Fibroblast of skin of right quadriceps (primary cell): ENCODE measurements around the gene PCSK2.

Experiments
- DNase-seq: peaks from one replicate; pipeline ENCODE4 v3.0.0-alpha.2; 2013

The PCSK2 gene

GRCh38 chr20:17406051-17406590 lies 179.3 kb downstream of the PCSK2 start:
- DNase-seq: no peak

- no peak for DNase-seq
Measured at GRCh38 chr20:17407550-17407949, 180.7 kb downstream of the PCSK2 start.

- no peak for DNase-seq
Measured at GRCh38 chr20:17417225-17417624, 190.4 kb downstream of the PCSK2 start.

- no peak for DNase-seq
Measured at GRCh38 chr20:17418737-17419136, 191.9 kb downstream of the PCSK2 start.

- no peak for DNase-seq
Measured at GRCh38 chr20:17419479-17420041, 192.7 kb downstream of the PCSK2 start.

- no peak for DNase-seq
Measured at GRCh38 chr20:17421493-17421892, 194.7 kb downstream of the PCSK2 start.

- no peak for DNase-seq
Measured at GRCh38 chr20:17423782-17424181, 196.9 kb downstream of the PCSK2 start.

GRCh38 chr20:17427638-17428037 lies 200.8 kb downstream of the PCSK2 start:
- no peak for DNase-seq

- no peak for DNase-seq
Measured at GRCh38 chr20:17430125-17430950, 203.5 kb downstream of the PCSK2 start.

GRCh38 chr20:17431621-17432364 lies 205.0 kb downstream of the PCSK2 start:
- DNase-seq: peak; percentile 66

- no peak for DNase-seq
Measured at GRCh38 chr20:17436664-17437063, 209.8 kb downstream of the PCSK2 start.

GRCh38 chr20:17437251-17437650 lies 210.4 kb downstream of the PCSK2 start:
- no peak for DNase-seq

GRCh38 chr20:17438436-17439039 lies 211.7 kb downstream of the PCSK2 start:
- DNase-seq: peak; percentile 8

GRCh38 chr20:17439616-17440296 lies 212.9 kb downstream of the PCSK2 start:
- no peak for DNase-seq

- no peak for DNase-seq
Measured at GRCh38 chr20:17441745-17442144, 214.9 kb downstream of the PCSK2 start.

GRCh38 chr20:17442588-17442987 lies 215.7 kb downstream of the PCSK2 start:
- DNase-seq: no peak

GRCh38 chr20:17443131-17443858 lies 216.5 kb downstream of the PCSK2 start:
- no peak for DNase-seq

- DNase-seq: no peak
Measured at GRCh38 chr20:17444091-17444490, 217.3 kb downstream of the PCSK2 start.

- DNase-seq: no peak
Measured at GRCh38 chr20:17445543-17445942, 218.7 kb downstream of the PCSK2 start.

GRCh38 chr20:17446171-17446570 lies 219.3 kb downstream of the PCSK2 start:
- no peak for DNase-seq

- DNase-seq: no peak
Measured at GRCh38 chr20:17448071-17448470, 221.2 kb downstream of the PCSK2 start.

GRCh38 chr20:17449031-17449430 lies 222.2 kb downstream of the PCSK2 start:
- DNase-seq: no peak
